ENCODE measurements around the gene CCND2.

The CCND2 gene

DNA sequence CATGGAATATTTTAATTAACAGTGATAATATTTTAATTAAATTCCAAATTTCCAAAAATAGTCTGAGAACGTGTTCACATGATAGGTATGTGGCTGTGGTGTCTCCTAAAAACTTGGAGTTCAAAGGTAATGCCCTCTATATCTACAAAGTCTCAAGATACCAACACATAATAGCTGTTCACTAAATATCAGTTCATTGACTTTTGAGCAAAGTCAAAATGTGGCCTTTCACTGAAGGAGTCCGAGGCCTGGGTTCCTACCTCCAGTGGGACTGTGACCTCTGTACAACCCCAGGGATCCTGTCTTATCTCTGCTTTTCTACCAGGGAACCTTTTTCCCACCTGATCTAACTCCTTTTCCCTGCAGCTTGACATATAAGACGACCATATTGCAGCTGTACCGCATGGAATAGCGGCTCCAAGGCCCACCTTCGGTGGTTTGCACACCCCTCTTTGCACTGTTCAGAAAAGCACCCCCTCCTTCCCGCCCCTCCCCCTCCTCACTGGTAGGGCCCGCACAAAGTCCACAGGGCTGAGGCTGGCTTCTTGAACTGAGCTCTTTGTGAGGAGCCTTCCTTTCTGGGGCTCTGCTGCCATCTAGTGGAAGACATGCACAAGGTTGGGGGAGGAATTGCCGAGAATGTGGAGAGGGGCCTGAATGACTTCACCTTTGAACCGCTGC lies 3.1 kb downstream of the CCND2 start:
- DNase-seq (ENCODE audit: low read depth) = peak; percentile 71

DNA sequence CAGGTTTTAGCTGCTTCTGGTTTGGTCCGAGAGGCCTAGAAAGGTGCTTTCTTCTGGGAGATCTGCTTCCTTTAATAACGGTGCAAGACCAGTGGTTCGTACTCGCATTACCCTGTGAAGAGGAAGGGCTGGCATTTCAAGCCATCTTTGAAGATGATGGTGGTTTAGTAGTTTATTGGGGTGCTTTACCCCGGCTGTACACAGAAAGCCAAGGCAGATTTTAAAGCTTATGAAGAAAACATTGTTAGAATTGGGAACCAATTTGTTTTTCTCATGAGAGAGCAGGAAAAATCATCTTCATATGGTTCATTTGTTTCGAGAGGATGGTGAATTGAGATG lies 3.6 kb downstream of the CCND2 start:
- no peak for DNase-seq (ENCODE audit: low read depth)

GRCh38 chr12:4277857-4278256 lies 4.3 kb downstream of the CCND2 start:
- DNase-seq (ENCODE audit: low read depth) = no peak

GRCh38 chr12:4278329-4279197 lies 5.0 kb downstream of the CCND2 start:
- DNase-seq (ENCODE audit: low read depth) = no peak

DNA sequence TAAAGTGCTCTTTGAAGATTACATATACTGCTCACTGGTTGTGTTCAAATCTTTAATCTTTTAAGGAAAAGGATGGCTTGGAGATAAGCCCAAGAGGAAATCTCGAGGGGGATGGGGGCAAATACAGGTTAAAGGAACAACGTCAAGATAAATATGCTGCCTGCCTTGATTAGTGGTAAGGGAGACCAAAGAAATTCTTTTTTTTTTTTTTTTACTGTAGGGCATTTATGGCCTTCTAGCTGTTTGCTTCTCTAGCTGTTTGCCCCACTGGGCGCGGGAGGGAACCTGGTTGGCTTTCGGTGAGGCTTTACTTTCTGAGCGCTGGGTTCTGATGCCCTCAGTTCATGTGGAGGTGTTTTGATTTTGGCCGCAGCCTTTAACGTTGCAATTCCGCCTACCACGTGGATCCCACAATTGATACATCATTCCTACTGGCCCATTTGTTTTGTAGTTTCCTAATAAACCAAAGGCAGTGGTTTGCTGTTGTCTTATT lies 5.7 kb downstream of the CCND2 start:
- no peak for DNase-seq (ENCODE audit: low read depth)

DNA sequence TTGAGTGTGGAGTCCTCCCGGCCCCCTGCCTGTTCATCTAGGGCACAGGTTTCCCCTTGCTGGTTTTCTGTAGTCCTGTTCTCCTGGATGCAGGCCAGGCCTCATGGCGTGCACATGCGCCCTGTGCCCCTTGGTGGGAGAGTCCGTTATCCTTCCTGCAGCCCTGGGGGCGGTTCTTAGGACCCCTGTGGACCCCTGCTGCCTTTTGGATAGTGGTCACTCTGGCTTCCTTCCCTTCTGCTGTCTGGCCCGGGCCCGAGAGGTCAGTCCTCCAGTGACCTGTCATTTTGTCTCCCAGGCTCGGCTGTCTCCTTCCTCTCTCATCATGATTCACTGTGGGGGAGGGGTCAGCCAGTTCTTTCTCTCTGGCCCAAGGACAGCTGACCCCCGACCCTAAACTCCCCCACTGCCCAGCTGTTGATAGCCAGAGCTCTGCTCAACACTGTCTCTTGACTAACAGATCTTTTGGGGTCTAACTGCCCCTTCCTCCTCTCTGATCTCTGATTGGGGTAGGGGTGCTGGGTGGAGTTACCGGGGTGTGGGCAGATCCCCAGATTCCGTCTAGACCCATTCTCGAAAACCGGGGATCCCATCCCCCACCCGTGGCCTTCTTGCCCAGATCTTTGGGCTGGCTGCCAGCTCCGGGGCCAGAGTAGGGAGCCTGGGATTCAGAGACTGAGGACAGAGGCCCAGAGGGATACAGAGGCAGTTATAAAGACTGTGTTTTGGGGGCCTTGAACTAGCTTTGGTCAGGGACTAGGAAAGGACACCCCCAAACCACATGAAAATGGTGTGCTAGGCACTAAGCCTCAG lies 7.0 kb downstream of the CCND2 start:
- no peak for DNase-seq (ENCODE audit: low read depth)

GRCh38 chr12:4281173-4281654 lies 7.7 kb downstream of the CCND2 start:
- DNase-seq (ENCODE audit: low read depth) = no peak

DNA sequence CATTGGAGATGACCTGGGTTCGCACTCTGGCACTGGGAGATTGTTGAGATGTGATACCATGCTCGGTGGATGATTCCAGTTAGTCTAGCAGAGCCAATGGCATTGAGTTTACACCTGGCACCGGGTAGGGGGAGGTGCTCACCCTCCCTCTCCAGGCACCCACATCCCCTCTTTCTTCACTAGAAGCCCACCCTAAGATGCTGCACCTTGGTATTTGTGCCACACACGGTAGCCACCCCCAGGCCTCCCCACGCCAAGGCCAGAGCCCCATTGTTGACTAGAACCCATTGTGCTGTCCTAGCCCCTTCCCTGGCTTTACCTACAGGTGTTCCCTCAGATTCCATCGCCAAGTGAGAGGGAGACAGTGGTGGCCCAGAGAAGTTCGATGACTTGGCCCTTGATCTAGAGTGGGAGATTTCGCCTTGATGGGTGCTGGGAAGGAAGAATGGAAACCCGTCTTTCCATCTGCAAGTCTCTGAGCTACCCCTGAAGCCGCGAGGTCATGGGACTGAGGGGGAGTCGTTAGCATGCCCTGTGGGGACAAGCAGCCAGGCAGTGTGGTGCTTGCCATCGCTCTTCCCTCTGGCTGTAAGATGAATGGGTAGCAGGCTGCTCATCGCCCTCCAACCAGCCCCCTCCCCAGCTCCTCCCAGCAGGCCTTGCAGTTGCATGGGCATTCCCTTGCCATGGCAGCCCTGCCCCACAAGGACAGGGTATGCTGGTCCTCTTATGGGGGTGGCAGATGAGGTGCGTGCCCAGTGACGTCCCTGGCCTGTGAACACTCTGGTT lies 8.7 kb downstream of the CCND2 start:
- DNase-seq (ENCODE audit: low read depth) = no peak

DNA sequence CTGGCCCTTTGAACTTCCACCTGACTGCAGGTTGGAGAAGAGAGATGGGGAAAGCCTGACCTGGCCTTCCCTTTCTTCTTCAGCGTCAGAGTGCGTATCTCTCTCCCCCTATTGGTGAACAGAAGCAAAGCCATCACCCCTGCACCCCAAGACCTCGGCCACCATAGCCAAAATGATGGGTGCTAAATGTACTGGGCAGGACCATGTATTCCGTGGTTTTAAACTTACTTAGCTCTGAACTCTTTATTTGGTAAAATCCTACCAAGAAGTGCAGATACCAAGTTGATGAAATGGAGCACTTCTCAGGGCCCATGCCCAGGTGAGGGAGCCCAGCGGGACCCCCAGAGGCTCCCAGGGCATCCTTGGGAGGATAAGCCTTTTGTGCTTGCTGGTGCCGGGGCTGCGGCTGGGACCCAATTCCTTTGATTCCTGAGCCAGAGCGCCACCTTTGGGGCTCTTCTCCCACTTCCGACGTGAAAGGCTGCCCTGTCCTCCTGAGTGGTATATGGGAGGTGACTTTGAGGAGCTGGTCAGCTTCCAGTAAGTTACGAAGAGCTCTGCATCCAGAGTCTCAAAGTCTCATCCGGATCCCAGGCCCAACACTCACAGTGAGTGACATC lies 9.4 kb downstream of the CCND2 start:
- no peak for DNase-seq (ENCODE audit: low read depth)

DNA sequence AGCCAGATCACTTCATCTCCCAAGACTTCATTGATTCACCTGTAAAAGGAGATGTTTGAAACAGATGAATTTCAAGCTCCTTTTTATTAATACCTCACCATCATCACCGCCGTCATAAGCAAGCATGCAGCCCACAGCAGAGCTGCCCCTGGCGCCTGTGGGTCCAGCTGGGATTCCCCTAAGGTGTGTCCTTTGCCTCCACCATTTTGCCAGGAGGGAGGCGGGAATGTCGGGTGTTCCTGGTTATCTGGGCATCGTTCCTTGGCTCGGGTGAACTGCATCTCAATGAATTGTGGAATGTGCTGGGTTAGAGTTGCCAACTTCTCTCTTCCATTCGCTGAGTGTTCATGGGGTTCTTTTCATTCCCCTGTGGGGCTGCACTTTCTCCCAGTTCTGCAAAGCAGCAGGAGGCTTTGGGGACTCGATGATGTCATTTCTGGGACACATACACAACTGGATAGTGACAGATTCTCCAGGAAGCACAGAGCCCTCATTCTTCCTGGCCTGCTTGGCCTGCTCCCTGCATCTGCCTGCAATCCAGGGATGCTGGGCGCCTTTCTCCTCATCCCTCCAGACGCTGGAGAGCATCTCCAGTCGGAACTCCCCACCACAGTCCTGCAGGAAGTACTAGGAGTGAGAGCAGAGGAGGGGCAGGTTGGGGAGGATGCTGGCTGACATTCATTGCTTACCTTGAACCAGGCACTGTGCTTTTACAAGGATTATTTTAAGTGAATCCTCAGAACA lies 10.1 kb downstream of the CCND2 start:
- no peak for DNase-seq (ENCODE audit: low read depth)

GRCh38 chr12:4284306-4284705 lies 10.7 kb downstream of the CCND2 start:
- DNase-seq (ENCODE audit: low read depth) = no peak

DNA sequence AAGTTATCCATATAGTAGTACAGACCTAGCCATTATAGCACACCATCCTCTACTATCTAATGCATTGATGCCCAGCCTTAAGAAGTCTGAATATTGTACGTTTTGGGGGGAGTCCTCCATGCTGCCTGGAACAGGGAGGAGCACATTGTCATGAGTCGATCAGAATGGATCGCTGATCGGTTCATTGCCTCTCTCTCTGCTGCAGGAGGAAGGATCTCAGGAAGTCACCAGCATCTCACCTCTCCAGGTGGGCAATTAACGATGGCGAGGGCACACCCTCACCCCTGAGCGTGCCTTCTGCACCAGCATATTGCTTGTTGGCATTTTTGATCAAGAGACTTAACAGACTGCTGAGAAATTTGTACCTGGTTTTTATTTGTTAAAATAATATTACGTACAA lies 11.5 kb downstream of the CCND2 start:
- DNase-seq (ENCODE audit: low read depth) = no peak

DNA sequence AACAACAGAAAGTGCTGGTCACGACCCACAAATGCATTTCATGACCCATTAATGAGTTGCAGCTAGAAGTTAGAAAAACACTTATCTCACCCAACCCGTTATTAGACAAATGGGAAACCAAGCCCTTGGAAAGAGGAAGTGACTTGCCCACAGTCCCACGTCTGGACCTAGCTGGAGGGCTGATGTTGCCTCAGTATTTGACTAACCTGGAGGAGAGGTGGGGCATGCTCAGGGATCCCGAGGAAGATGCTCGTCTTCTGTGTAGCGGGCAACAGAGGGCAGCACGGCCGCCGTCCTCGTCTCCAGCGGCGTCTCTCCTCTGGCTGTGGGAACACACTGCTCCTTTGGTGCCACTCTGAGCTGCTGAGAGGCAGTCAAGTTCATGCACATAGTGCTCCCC lies 12.7 kb downstream of the CCND2 start:
- DNase-seq (ENCODE audit: low read depth) = no peak

DNA sequence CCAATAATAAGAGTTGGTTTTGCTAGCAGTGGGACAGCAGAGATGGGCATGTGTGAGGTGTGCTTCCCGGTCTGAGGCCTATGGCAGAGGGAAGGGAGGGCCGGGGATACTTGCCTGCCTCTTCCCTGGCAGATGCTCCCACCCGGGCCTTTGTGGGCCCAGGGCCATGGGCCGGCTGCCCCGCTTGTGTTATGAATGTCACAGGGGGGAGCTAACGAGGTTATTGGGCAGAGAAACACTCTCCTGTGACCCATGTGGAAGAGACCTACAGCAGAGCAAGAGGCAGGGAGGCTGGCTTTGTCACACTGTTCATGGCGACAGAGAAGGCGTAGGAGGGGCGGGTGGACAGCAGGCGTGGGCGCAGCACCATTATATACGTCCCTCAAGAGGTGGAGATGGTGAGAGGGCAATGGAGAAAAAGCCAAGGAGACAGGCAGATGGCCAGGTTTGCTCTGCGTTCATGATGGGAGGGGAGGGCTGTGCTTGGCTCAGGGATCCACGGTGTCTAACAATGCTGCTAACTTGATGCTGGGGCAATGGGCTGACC lies 13.3 kb downstream of the CCND2 start:
- DNase-seq (ENCODE audit: low read depth) = no peak

GRCh38 chr12:4287325-4288211 lies 14.0 kb downstream of the CCND2 start:
- DNase-seq (ENCODE audit: low read depth) = no peak

- no peak for DNase-seq (ENCODE audit: low read depth)
These were observed 15.0 kb downstream of the CCND2 start for GRCh38 chr12:4288296-4289131.

DNA sequence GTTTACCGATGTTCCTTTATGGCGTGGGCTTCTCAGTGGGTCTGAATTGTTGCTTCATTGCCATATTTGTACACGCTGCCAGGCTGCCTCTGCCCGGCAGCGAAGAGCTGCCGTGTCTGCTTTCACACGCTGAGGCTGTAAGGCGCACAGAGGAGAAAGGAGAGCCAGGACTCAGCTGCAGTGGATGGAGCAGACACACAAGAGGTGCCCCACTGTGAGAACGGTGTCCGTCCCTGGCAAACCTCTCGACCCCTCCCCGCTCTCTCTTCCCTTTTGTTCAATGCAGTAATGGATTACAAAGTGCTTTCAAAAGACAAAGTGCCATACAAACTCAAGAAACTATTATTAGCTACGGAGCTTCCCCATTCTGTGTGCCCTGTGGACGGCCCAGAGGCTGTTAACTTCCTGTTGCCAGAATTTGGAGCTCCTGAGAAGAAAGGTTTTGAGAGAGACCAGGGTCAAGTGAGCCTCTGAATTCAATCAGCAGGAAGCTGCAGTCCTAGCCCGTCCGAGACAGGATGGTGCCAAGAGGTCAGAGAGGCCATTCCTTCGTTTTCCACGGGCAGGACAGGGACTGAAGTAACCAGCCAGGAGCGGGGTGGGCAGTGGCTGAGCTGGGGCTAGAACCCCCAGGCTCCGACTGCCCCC lies 15.8 kb downstream of the CCND2 start:
- DNase-seq (ENCODE audit: low read depth) = no peak
